Fibroblast of skin of scalp (primary cell): ENCODE data around the gene LEMD1.
"Not testable (repeated sequence)": the region's sequence is repeated elsewhere in the genome, so short reads cannot be mapped to it uniquely, and the experiment has no call there.

Experiments used
- DNase-seq: peaks from one replicate; pipeline ENCODE4 v3.0.0-alpha.2; 2013

Gene LEMD1

DNA sequence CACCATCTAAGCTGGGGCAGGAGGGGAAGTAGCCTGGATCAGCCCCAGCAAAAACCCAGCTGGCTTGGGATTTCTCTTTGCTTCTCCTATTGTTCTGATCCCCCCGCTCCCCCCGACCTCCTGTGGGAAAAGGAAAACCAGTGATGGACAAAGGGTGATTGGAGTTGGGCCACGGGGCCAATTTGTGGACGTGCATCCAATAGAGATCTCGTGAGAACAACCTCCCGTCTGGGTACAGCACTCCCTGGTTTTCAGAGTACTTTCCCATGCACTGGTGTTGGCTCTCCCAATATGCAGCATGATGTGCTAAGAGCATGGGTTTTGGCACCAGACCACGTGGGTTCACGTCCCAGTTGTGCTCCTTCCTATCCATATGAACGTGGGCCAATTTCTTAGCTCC lies 25.0 kb upstream of the LEMD1 start:
- DNase-seq: no peak

GRCh38 chr1:205445646-205445935 lies 23.7 kb upstream of the LEMD1 start:
- no peak for DNase-seq

DNA sequence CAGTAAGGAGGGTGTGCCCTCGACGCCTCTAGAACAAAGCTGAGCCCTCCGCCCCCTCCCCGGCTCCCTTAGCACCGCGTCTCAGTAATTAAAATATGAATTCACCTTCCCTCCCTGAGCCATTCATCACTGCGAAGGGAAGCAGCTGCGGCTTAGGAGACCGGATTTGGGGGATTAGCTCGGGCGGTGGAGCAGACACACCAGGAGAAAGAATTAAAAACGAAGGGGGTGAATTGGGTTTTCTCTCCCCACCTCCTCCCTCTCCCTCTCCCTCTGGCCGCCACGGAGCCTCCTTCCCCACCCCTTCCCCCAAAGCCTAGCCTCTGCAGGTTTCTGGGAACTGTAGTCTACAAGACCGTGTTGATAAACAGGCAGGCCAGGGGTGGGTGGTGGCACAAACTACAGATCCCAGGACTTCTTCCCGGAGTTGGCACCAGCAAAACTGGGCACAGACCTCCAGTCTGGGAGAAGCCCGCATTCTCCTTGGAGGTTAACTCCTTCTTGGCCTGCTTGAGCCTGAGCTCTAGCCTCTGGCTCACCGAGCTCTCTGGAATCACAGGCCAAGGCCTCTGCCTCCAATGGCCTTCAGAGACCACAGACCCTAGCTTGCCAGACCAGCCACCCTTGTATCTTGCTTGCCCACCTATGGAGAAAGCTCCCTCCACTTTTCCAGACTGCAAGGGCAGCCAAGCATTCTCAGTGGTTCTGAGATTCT lies 23.2 kb upstream of the LEMD1 start:
- DNase-seq: no peak

GRCh38 chr1:205444300-205444930 lies 22.6 kb upstream of the LEMD1 start:
- DNase-seq: no peak

- no peak for DNase-seq
Measured at GRCh38 chr1:205443585-205444299, 21.9 kb upstream of the LEMD1 start.

DNA sequence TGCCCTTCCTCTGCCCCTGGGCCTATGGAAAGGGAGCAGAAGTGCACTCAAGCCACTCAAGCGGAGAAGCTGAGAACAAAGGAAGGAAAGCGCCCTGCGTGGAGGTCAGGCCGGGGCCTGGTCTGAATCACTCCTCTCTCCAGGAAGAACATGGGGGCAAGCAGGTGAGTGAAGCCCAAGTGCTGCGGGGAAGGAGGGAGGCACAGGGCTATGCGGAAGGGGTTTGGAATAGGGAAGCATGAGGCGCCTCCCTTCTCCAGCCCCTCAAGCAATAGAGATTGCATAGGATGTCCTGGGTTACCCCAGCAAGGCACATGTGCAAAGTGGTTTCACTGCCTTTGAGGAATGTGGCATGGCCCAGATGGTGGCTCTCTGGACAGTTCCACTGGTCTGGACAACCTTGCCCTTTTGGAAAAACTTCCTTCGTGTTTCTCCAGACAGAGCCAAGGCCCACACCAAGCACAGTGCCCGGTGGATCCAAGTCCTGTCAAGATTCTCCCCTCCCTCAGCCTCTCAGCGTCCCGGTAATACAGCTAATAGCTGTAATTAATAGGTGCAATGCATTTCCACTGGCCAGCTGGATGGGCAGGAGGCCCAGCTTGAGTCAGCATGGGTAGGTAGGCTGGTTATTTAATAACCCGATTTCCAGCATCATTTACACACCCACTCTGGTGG lies 20.3 kb upstream of the LEMD1 start:
- DNase-seq: no peak

- DNase-seq: no peak
Measured at GRCh38 chr1:205441716-205442050, 19.8 kb upstream of the LEMD1 start.

DNA sequence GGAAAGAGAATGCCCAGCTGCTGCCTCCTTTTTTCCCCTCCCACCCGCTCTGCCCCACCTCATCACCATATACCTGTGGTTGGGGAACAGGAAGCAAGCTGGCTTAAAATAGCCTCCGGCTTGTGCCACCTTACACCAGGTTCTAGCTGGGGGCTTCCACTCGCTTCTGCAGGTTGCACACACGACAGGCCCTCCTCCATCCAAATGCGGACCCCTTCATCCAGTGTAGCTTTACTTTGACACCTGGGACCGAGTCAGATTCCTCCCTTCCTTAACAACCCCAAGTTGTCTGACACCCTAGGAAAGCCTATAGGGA lies 19.4 kb upstream of the LEMD1 start:
- DNase-seq: no peak

- DNase-seq: peak; percentile 12
Measured at GRCh38 chr1:205440476-205441317, 18.8 kb upstream of the LEMD1 start.

GRCh38 chr1:205440121-205440475 lies 18.2 kb upstream of the LEMD1 start:
- no peak for DNase-seq

DNA sequence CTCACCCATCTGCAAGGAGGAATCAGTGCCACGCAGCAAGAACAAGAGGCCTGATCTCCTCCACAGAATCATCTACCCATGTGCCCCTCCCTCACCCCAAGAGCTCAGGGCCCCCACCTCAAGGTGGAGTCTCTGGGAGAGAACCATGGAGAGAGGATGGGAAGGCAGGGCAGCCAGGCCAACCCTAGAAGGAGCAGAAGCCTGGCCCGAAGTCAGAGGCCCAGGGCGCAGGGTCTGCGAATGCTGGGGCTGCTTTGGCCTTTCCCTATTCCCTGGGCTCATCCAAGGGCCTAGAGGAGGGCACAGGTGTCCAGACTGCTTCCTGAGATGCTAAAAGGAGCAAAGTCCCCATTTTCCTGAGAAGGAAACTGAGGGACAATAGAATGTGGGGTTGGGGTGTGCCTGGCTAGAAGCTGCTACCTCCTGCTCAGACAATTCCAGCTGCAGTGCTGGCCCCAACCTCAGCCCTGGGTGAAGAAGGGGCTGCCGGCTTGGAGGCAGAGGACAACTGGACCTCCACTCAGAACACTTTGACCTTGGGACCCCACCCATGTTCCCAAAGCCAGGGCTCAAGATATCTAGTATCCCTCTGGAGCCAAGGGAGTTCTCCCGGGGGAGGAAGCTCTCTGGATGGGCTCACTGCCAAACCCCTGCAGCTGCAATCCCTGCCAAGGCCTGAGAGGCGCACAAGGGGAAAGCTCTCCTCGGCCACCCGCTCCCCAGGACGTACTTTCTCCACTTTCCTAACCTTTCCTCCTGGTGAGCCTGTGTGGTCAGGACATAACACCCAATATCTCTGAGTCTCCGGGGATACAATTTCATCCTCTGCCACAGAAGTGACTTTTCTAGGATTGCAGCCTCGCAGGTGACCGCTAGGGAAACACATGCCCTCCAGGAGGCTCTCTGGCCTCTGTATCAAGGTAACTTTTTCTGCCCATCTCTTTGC lies 16.6 kb upstream of the LEMD1 start:
- peak; percentile 69 for DNase-seq

GRCh38 chr1:205437570-205437969 lies 15.7 kb upstream of the LEMD1 start:
- no peak for DNase-seq

- DNase-seq: no peak
Measured at GRCh38 chr1:205436776-205437410, 15.0 kb upstream of the LEMD1 start.

- no peak for DNase-seq
Measured at GRCh38 chr1:205435578-205436573, 14.0 kb upstream of the LEMD1 start.

DNA sequence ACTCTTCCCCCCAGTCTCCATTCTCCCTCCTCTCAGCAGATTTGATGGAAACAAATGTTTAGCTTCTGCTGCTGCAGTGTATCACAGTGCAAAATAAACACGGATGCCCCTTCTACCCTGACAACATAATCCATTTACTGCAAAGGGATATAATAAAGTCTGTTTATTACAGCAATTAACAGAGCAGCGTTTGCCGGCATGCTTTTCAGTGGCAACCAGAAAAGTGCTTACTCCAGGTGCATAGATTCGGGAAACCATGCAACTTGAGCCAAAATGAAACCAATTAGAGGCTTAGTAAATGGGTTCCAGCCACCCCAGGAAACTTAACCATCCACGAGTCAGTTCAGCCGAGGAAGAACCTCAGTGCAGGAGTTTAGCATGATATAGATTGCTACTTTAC lies 12.9 kb upstream of the LEMD1 start:
- no peak for DNase-seq

- not testable (repeated sequence) for DNase-seq
Measured at GRCh38 chr1:205432692-205433091, 10.8 kb upstream of the LEMD1 start.

- DNase-seq: no peak
Measured at GRCh38 chr1:205432116-205432515, 10.3 kb upstream of the LEMD1 start.

DNA sequence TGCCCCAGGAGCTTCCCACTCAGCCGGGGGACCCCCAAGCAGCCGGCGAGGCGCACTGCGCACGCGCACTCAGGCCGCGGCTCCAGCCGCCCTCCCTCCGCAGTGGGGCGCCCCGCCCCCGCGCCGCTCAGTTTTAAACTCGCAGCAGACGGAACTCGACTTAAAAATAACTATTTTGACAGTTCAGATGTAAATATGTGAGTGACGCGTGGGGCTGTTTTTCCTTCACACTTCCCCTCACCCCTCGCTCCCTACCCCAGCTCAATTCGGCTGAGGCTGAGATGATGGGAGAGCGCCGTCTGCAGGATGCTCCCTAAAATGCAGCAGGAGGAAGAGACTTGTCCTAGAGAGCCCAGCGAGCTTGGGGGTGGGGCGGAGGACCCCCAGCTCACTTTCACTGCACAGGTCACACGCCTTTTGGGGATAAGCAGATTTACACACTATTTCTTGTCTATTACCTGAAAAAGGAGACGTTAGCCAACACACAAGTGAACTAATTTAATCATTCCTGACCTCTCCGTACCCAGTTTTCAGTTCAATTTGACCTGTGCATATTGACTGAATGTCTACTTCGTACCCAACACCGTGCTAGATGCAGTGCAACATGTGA lies 8.9 kb upstream of the LEMD1 start:
- DNase-seq: peak; percentile 51
